GM19193 (cell line): ENCODE measurements around the gene C1QC.

ENCODE experiments used
- POLR2A ChIP-seq: IDR thresholded peaks from 4 replicates; pipeline ENCODE4 v1.6.1; 2011; ENCODE audit not compliant: insufficient read depth, insufficient read length; ENCODE audit errors: extremely low read depth

Gene C1QC

GRCh38 chr1:22633697-22634463 lies 9.6 kb upstream of the C1QC start:
- no peak for TF ChIP-seq POLR2A

- no peak for TF ChIP-seq POLR2A
These were observed 8.0 kb upstream of the C1QC start for GRCh38 chr1:22635436-22635835.

GRCh38 chr1:22636353-22636752 lies 7.1 kb upstream of the C1QC start, which contains the start of gene C1QA:
C1QA (plus strand) TSS chr1:22636628; CDS start chr1:22637617, 989 bp downstream.
- TF ChIP-seq POLR2A = no peak

DNA sequence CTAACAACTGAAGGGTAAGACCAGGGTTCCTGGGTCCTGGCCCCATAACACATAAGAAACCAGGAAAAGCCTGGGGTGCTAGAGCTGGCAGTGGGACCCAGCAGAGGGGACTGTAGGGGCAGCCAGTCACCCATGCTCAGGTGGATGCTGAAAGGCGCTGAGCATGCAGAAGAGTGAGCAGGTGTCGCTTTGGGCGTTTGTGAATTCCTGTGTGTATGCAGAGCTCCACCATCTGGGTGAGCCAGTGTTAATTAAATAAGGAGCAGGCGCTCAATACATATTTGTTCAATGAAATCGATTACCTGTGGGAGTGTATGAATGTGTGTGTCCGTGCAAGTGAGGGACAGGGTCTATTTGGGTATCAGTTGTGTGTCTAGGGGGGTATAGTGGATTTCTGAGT lies 6.5 kb upstream of the C1QC start:
- no peak for TF ChIP-seq POLR2A

- no peak for TF ChIP-seq POLR2A
These were observed 5.5 kb upstream of the C1QC start for GRCh38 chr1:22637907-22638445.

DNA sequence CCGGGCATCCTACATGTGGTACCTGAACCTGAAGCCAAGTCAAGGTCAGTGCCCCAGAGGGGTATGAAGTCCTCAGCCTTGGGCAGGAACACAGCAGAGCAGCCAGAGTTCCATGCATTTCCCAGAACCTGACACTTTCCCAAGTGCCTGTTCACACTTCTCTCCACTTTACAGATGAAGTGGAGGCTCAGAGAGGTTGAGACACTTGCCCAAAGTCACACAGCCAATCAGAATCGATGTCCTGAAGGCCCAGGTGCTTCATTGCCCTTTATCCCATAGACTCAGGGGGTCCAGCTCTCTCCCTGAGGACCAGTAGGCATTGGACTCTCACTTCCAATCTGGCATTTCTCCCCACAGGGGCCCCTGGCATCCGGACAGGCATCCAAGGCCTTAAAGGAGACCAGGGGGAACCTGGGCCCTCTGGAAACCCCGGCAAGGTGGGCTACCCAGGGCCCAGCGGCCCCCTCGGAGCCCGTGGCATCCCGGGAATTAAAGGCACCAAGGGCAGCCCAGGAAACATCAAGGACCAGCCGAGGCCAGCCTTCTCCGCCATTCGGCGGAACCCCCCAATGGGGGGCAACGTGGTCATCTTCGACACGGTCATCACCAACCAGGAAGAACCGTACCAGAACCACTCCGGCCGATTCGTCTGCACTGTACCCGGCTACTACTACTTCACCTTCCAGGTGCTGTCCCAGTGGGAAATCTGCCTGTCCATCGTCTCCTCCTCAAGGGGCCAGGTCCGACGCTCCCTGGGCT lies 4.8 kb upstream of the C1QC start:
- TF ChIP-seq POLR2A = no peak

- no peak for TF ChIP-seq POLR2A
These were observed 4.1 kb upstream of the C1QC start for GRCh38 chr1:22639286-22639685.

DNA sequence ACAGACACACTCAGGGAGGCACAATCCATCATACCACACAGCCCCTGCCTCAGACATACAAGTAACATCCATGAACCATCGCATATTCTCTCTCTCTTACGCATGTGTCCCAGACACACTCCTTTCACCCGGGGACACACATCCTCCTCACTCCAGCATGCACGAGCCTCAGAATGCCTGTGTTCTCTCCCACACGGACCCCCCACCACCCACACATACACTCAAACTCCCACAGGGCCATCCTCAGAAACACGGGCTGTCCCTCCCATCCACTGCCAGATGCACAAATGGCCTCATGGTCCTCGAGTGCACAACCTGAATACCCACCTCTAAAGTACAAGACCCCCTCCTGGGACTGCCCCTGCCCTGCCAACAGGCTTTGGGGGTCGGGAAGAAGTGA lies 2.2 kb upstream of the C1QC start:
- TF ChIP-seq POLR2A = no peak

DNA sequence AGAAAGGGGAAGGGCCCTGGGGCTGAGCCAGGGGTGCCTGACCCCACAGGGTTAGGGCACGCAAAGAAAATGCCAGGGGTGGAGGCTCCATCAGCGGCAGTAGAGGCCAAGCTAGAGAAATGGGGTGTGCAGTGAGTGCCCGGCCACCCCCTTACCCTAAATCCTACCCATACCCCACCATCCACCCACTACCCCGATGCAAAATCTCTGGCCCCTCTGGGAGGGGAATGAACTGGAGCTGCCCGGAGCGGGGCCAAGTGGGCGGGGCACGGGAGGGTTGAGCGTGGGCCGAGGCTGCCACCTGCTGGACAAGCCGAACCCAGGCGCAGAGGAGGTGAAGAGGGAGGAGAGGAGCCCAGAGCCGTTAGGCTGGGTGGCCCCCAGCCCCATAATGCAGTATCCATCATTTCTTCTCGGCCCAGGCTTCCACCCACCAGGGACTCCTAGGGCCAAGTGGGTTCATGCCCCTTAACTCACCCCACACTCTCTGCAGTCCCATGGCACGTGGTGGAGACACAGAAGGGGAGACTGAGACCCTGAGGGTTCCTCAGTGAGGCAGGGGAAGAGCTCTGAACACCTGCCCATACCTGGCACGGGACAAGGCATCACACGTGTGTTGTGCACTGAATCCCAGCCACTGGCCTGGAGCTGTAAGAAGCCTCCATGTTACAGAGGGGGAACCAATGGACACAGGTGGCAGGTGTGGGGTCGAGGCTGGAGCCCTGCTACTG lies 1.4 kb upstream of the C1QC start:
- no peak for TF ChIP-seq POLR2A

DNA sequence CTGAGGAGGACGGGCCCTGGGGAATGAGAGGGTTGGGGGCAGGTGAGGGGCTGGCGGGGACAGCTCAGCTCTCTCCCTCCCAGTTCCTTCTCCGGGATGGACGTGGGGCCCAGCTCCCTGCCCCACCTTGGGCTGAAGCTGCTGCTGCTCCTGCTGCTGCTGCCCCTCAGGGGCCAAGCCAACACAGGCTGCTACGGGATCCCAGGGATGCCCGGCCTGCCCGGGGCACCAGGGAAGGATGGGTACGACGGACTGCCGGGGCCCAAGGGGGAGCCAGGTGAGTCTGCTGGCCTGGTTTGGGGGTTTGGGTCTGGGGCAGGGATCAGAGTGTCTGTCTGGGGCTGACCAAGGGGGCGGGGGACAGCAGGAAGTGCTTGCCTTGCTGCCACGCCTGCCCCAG lies 495 bp downstream of the C1QC start:
- TF ChIP-seq POLR2A = no peak

GRCh38 chr1:22645931-22646330 lies 2.5 kb downstream of the C1QC start:
- TF ChIP-seq POLR2A = no peak

DNA sequence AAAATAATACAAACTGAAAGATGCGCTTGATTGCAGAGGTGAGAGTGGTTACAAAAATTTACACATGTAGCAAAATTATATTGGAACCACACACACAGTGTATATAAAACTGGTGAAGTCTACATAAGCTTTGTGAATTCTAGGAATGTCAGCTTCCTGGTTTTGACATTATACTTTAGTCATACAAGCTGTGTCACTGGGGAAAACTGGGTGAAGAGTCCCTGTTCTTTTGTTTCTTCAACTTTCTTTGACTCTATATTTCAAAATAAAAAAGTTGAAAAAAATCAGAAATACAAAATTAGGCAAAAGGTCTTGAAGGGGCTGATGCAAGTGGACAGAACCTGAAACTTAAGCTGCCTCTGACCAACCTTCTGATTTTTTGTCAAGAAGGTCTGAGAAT lies 3.0 kb downstream of the C1QC start:
- no peak for TF ChIP-seq POLR2A

DNA sequence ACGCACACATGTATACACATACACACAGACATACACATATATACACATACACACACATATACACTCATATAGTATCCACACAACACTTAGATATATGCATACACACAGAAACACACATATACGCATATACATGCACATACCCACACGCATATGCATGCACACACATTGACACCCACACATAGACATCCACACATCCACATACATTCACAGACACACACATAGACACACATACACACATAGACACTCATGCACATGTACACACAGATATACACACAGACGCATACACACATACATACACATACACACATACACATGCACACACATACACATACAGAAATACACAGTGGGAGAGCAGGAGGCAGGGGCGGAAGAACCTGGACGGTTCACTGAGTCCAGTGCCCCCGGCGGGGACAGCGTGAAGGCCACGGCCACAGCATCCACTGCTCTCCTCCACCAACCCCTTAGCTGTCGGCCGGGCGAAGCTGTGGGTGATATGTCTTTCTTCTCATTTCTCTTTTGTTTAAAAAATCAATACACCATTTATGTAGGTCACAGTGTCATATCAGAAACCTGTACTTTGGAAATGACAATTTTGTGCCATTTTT lies 6.8 kb downstream of the C1QC start:
- TF ChIP-seq POLR2A = no peak

GRCh38 chr1:22651941-22652856 lies 8.8 kb downstream of the C1QC start:
- TF ChIP-seq POLR2A = no peak
